ENCODE results near the gene DAPP1. TPM values are rescaled to one million over a fixed set of nuclear protein-coding genes. Genes with fewer than 3 reads are reported as not detected.
A peak's percentile ranks its signal among the peaks of the same experiment; 100 is the strongest.

DAPP1 gene
- polyA plus RNA-seq, 3 donors, result 63.1 to 125 (median 87.2) TPM

DNA sequence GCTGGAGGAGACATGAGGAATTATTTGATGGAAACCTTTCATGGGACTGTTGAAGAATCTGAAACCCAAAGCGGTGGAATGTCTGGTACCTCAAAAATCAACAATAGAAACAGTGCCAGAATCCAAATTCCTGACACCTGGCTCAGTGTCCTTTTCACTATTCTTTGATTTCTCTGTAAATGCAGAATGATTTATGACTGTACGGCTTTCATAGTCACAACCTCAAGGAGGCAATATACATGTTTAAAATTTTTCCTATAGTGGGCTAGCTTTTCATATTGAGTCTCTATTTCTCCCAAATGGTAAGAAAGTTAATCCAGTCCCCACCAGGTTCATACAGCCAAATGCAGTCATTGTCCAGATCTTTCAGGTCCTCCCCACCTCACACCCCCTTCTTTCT, 19.3 kb downstream of the DAPP1 start:
- Mint-ChIP-seq H3K9me3 (no peaks in the 10 kb centered on the region), H3K4me1 (peaks cover 9% of the 10 kb centered on the region), H3K36me3 (peaks cover 50 to 53% of the 10 kb centered on the region in 2 donors), H3K27ac (peak overlapping the region in 3 of 7 donors; percentile 42 to 80 (median 77)), H3K4me3 (no peak overlapping the region), H3K27me3 (ENCODE audit: low read depth in 3 of 3) (no peaks in the 10 kb centered on the region)
- Histone ChIP-seq H2AFZ (ENCODE audit: insufficient read depth, low read depth, low read length, poor library complexity, severe bottlenecking) (no peak overlapping the region), H3K36me3 (replicated peaks in 1 of 2; ENCODE audit: control insufficient read depth in 1 of 2, insufficient read depth in 2 of 2, low read length in 2 of 2) (peaks cover 64 to 77% of the 10 kb centered on the region in 2 donors), H3K27ac (ENCODE audit: low read depth in 1 of 2, low read length in 2 of 2) (peak overlapping the region in 1 of 2 donors; percentile 32), H3K4me1 (ENCODE audit: control insufficient read depth in 1 of 2, insufficient read depth in 2 of 2, low read length in 2 of 2) (no peaks in the 10 kb centered on the region), H3K4me3 (replicated peaks in 1 of 3; ENCODE audit: low read depth in 2 of 3, low read length in 3 of 3) (no peak overlapping the region), H3K27me3 (ENCODE audit: control insufficient read depth in 2 of 2, insufficient read depth in 2 of 2, low read length in 2 of 2) (no peaks in the 10 kb centered on the region), H3K4me2 (replicated peaks; ENCODE audit: extremely low read depth, low read length, poor library complexity, severe bottlenecking) (no peak overlapping the region), H3K9ac (ENCODE audit: insufficient read depth, low read length, poor library complexity, severe bottlenecking) (no peak overlapping the region), H4K20me1 (ENCODE audit: insufficient read depth, low read length) (peaks cover 99% of the 10 kb centered on the region), H3K79me2 (ENCODE audit: insufficient read depth, low read length) (peaks cover 94% of the 10 kb centered on the region), H3K9me3 (replicated peaks in 1 of 2; ENCODE audit: control insufficient read depth in 1 of 2, insufficient read depth in 1 of 2, low read length in 2 of 2) (no peaks in the 10 kb centered on the region)
- DNase-seq, result no peak
- intact Hi-C loops (cut with micrococcal nuclease), result no loop called here
- TF ChIP-seq, protein P1, sequence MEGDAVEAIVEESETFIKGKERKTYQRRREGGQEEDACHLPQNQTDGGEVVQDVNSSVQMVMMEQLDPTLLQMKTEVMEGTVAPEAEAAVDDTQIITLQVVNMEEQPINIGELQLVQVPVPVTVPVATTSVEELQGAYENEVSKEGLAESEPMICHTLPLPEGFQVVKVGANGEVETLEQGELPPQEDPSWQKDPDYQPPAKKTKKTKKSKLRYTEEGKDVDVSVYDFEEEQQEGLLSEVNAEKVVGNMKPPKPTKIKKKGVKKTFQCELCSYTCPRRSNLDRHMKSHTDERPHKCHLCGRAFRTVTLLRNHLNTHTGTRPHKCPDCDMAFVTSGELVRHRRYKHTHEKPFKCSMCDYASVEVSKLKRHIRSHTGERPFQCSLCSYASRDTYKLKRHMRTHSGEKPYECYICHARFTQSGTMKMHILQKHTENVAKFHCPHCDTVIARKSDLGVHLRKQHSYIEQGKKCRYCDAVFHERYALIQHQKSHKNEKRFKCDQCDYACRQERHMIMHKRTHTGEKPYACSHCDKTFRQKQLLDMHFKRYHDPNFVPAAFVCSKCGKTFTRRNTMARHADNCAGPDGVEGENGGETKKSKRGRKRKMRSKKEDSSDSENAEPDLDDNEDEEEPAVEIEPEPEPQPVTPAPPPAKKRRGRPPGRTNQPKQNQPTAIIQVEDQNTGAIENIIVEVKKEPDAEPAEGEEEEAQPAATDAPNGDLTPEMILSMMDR (IDR thresholded peaks at IDR 0.05), result no peak
- WGBS (ENCODE audit: insufficient coverage), result no CpG with 5 or more reads among the region's 2 CpGs

DNA sequence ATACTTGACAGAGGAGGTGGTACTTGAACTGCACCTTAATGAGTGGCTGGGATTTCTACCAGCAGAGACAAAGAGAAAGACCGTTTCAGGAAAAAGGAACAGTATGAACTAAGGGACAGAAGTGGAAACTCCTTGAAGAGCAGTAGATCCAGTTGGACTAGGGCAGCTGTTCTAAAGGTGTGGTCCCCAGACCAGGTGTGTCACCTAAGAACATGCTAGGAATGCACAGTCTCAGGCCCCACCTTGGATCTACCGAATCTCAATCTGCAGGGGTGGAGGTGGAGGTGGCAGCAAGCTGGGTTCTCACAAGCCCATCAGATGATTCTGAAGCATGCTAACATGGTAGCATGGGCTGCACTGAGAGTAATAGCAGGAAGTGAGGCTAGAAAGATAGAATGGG, 22.3 kb downstream of the DAPP1 start:
- peaks cover 99% of the 10 kb centered on the region for H4K20me1 ChIP-seq (ENCODE audit: insufficient read depth, low read length)
- no peaks in the 10 kb centered on the region for H3K27me3 ChIP-seq (ENCODE audit: control insufficient read depth in 2 of 2, insufficient read depth in 2 of 2, low read length in 2 of 2)
- TF ChIP-seq, protein P1 (IDR thresholded peaks at IDR 0.05), result no peak
- no peak overlapping the region for H3K9ac ChIP-seq (ENCODE audit: insufficient read depth, low read length, poor library complexity, severe bottlenecking)
- Mint-ChIP-seq H3K27ac (peak overlapping the region in 6 of 7 donors; percentile 27 to 74 (median 44)), H3K4me1 (peaks cover 13% of the 10 kb centered on the region), H3K36me3 (peaks cover 76 to 80% of the 10 kb centered on the region in 2 donors), H3K27me3 (ENCODE audit: low read depth in 3 of 3) (no peaks in the 10 kb centered on the region), H3K9me3 (peaks cover 0 to 2% (median 0%) of the 10 kb centered on the region in 7 donors), H3K4me3 (no peak overlapping the region)
- no peak overlapping the region for H2AFZ ChIP-seq (ENCODE audit: insufficient read depth, low read depth, low read length, poor library complexity, severe bottlenecking)
- peak overlapping the region in 1 of 2 donors; percentile 60 for H3K27ac ChIP-seq (ENCODE audit: low read depth in 1 of 2, low read length in 2 of 2)
- intact Hi-C loops (cut with micrococcal nuclease), result no loop called here
- H3K36me3 ChIP-seq (replicated peaks in 1 of 2; ENCODE audit: control insufficient read depth in 1 of 2, insufficient read depth in 2 of 2, low read length in 2 of 2), result peaks cover 81 to 94% of the 10 kb centered on the region in 2 donors
- H3K79me2 ChIP-seq (ENCODE audit: insufficient read depth, low read length), result peaks cover 93% of the 10 kb centered on the region
- WGBS (ENCODE audit: insufficient coverage), result 100% methylated on average over 2 of the region's 2 CpGs
- no peak for DNase-seq
- no peaks in the 10 kb centered on the region for H3K9me3 ChIP-seq (replicated peaks in 1 of 2; ENCODE audit: control insufficient read depth in 1 of 2, insufficient read depth in 1 of 2, low read length in 2 of 2)
- H3K4me2 ChIP-seq (replicated peaks; ENCODE audit: extremely low read depth, low read length, poor library complexity, severe bottlenecking), result no peak overlapping the region
- H3K4me1 ChIP-seq (ENCODE audit: control insufficient read depth in 1 of 2, insufficient read depth in 2 of 2, low read length in 2 of 2), result peaks cover 3 to 8% of the 10 kb centered on the region in 2 donors
- no peak overlapping the region for H3K4me3 ChIP-seq (replicated peaks in 1 of 3; ENCODE audit: low read depth in 2 of 3, low read length in 3 of 3)
